SU-DHL-6 (cell line): ENCODE measurements around the gene ERC1.

Source experiments
- EZH2phosphoT487 ChIP-seq: fragments of 200-600 bp; sonication (generic), shearing (Covaris generic); conservative IDR thresholded peaks from 2 replicates; pipeline ENCODE4 v1.6.1; 2018; ENCODE audit warnings: mild to moderate bottlenecking, antibody characterized with exemption, low read length, moderate library complexity, mixed read lengths
- TF ChIP-seq, protein P1 (sequence below): fragments of 200-600 bp; sonication (generic); IDR thresholded peaks from one replicate; pipeline ENCODE4 v1.5.1; 2017; ENCODE audit warnings: antibody characterized with exemption, mild to moderate bottlenecking, low read length, moderate library complexity; ENCODE audit not compliant: insufficient read depth, poor library complexity, severe bottlenecking

DNA sequence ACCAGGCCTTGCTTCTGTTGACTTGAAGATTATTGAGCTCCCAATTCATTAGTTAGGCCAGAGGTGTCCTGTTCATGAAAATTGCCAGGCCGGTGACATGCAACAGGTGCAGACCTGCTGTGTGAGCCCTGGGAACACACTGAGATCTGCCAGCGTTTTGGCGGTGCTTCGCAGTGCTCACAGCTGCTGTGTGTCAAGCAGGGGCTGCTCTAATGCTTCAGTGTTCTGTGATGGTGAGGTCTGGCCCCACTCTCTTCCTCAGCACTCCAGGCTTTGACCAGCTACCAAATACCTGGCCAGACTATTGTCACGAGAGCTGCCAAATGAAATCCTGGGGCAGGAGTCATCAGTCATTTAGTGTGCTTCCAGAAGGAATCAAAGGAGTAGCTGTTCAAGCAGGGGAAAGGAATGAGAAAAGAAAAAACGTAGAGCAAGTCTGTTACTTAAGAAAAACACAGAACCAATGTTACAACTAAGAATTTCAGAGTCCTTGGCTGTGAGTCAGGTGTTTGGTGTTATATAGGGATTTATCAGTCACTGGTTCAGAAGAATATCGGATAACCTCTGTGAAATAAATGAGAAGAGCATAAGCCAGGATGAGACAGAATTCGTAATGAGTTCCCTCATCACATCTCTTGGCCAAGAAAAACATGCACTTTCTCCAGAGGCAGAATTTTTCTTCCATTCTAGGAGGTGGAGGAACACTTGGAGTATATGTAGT is 452.6 kb downstream of the ERC1 start:
- TF ChIP-seq, protein P1, sequence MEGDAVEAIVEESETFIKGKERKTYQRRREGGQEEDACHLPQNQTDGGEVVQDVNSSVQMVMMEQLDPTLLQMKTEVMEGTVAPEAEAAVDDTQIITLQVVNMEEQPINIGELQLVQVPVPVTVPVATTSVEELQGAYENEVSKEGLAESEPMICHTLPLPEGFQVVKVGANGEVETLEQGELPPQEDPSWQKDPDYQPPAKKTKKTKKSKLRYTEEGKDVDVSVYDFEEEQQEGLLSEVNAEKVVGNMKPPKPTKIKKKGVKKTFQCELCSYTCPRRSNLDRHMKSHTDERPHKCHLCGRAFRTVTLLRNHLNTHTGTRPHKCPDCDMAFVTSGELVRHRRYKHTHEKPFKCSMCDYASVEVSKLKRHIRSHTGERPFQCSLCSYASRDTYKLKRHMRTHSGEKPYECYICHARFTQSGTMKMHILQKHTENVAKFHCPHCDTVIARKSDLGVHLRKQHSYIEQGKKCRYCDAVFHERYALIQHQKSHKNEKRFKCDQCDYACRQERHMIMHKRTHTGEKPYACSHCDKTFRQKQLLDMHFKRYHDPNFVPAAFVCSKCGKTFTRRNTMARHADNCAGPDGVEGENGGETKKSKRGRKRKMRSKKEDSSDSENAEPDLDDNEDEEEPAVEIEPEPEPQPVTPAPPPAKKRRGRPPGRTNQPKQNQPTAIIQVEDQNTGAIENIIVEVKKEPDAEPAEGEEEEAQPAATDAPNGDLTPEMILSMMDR: no peak
- no peak for TF ChIP-seq EZH2phosphoT487
